ENCODE results near the gene RYK.

RYK gene

DNA sequence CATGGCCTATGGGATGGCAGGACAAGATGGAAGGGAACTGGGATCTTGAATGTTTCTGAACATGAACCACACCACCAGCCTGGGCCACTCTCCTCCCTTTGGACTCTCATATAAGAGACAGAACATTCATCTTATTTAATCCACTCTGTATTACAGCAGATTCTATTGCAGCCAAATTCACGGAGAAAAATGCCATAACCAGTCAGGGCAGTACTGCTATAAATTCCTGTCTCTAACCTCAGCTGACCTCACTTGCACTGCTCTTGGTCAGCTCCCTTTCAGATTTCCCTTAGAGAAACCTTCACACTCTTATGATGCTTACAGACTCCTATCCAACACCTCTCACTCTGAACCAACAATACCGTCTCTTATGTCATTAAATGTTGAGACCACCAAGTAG is 101.4 kb downstream of the RYK start:
- no peak for DNase-seq (ENCODE audit: low spot score)

DNA sequence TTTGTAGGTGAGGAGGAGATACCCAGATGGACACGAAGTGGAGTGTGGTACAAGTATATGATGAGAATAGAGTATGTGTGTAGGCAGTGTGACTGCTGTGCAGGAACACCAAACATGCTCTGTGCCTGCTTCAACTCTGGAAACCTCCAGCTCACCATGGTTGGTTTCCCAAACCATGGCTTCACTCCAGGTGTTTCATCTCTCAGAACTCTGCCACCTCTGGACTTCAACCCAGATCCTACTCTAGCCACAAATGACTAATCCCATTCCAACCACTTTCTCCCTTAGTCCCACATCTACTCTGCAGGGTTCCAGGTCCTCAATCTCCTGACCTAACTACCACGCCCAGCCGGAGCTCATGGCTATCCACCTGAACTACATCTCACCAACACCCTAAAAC is 102.1 kb downstream of the RYK start:
- no peak for DNase-seq (ENCODE audit: low spot score)

DNA sequence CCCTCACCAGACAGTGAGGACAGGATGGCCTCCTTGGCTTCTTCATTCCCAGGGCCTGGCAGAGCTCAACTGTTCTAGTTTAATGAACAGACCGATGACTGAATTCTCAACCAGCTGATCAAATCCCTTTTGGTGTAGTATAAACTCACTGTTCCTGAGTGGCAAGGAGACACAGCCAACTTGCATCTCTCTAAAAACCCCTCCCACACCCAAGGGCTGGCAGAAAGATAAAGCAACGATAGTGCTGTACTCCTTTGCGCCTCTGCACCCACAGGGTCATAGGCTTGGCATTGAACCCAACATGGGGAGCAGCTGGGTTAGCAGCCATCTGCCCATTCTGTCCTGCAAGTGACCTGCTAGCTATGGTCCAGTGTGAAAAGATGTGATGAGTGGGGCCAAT is 103.2 kb downstream of the RYK start:
- DNase-seq (ENCODE audit: low spot score): no peak

DNA sequence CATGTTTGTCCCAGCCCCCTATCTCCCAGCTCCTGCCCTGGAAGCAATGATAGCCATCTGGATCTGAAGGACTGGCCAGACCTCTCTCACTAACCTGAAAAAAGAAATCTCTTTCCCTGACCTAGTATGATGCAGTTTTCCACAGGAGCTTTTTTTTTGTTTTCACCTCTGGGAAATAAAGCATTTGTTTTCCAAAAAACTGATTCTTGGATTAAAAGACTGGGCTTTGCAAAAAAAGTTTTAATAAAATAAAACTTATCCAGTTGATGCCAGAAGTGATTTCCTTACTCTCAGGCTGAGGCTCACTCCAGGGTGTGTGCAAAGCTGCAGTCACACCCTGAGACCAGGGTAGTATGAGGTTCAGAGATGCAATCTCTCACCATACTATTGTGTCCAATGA is 104.0 kb downstream of the RYK start:
- no peak for DNase-seq (ENCODE audit: low spot score)

DNA sequence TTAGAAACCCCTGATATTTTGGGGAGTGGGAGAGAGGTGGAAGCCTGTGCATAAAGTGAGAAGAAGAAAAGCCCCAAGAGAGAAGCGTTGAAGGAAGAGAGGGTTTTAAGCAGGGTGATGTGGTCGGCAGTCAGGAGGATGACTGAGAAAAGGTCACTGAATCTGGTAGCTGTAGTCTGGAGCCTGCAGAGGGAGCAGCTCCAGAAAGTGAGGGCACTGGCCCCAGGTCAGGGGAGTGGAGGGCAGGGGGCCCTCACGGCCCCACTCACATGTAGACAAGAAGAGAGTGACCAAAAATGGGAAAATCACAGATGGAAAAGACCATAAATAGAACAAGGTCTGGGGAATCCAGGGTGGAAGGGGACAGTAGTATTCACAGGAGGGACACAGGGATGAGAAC is 105.5 kb downstream of the RYK start:
- no peak for DNase-seq (ENCODE audit: low spot score)

DNA sequence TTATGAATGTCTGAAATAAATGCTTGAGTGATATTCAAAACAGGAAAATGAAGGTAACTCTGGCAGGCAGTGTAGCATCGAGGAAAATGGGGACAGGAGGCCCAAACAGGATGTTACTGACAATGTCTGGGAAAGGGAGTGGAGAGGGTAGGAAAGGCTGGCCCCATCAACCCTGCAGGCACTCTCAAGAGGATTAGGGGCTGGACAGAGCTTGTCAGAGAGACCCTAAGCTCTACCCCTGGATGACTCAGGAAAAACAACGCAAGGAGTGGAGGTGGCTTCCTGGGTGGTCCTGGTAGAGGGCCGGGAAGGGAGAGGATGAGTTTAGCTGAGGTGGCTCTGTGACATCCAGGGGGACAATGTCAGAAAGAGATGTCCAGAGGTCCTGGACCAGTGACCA is 106.0 kb downstream of the RYK start:
- DNase-seq (ENCODE audit: low spot score): no peak

DNA sequence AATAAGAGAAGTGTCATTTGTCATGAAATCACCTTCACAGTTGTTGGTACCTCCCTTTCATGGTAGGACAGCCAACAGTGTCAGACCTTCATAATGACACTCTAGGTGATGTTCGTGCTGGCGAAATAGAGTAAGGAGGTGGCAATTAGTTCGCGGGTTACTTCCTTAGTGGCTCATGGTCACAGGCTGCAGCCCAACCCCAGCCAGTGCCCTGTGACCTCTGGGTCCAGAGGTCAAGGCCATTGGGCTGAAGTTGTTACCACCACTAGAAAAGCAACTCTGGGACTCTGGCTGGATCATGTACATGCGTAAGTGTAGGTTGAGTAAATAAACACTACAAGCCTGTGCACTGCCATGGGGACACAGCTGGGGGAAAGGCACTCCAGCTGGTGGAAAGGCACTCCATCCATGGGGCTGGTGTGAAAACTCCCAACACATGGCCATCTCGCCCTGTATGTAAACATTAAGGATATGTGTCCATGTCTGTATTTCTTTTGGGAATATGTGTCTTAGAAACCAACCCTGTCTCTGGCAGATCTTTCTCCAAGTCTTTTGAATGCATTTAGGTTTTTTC is 106.7 kb downstream of the RYK start:
- DNase-seq (ENCODE audit: low spot score): no peak

DNA sequence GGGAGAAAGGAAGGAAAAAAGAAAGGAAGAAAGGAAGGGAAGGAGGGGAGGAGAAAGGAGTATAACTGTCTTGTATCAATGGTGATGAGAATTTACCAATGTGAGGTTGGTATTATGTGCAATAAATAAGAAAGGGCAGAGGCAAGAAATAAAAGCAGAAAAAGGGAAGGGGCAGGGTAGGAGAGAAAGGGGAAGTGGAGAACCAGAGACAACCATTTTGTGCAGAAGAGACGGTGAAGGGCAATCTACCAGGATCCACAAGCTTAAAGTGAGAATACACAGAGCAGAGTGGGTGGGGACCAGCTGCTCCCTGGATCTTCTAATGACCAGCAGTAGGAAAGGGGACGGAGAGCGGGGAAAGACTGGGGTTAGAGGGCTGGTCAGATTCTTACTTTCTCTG is 114.1 kb downstream of the RYK start:
- no peak for DNase-seq (ENCODE audit: low spot score)

DNA sequence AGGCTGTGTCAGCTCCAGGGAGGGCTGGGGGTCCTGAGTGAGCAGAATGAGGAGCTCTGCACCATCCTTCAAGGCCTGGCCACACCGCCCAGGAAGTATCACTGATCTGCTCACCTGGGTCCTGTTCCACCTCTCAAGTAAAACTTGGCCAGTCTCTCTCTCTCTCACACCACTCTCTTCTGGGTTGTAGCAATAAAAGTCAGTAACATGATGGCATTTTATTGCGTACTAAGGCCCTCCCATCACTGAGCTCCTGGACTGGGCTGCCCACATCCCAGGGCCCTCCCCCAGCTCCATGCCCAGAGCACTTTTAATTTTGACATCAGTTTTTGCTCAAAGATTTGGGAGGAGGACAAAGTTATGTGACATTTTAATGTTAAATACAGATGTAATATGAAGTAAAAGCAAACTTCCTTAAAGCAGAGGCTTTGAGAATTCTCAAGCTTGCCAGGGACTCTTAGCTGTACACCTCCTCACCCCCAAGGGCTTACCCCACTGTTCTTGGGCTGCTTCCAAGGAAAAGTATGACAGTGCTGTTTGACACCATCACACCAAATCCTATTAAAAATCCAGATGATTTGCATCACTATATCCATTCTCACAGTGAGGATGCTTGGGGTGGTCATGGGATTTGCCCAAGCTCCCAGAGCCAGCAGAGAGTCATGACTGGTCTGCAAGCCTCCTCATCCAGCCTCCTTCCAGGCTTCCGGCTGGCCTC is 115.8 kb downstream of the RYK start:
- no peak for DNase-seq (ENCODE audit: low spot score)

DNA sequence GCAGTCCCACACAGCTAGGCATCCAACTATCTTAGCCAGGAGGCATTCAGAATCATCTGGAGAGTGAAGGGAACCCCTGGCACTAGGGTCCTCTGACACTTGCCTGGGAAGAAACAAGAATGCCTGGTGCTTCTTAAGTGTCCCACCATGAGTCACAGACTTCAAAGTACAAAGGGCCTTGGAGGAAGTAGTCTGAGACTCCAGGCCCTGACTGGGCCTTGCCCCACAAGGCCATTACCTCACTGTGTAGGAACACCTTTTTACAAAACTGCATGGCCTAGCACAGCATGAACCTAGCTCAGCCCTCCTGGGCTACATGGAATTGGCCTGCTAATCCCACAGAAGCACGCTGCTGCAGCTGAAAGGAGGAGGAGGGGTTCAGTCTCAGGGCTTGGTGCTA is 116.4 kb downstream of the RYK start:
- DNase-seq (ENCODE audit: low spot score): no peak

DNA sequence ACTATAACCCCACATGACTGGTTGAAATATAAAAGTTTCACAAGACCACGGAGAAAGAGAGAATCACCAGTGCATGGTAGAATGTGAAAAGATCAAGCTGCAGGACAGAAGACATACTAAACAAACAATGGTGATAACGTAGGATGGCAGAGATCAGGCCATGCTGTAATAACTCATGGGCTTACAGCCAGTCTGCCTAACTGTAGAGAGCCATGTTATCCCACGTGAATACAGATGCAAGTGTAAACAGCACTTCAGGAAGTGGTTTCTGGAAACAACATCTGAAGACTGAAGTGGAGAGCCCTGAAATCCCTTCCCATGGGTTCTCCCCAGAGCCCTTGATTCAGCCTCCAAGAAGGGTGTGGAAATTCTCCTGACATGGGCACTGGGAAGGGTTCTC is 117.7 kb downstream of the RYK start:
- DNase-seq (ENCODE audit: low spot score): no peak

DNA sequence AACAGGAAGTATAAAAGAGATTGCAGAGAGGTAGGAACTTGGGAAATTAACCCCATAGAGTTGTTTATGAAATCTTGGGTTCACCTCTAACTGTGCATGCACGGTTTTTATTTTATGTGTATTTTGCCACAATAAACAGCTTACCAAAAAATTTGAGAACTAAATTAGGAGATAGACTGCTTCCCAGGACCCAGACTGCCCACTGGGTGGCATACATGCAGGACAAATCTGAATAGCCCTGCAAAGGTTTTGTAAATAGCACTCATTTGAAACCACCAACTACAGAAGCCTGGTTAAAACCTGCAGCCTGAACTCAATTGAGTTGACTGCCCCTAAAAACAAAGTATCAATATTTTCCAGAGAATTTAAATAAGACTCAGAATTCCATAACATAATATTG is 124.5 kb downstream of the RYK start:
- no peak for DNase-seq (ENCODE audit: low spot score)

DNA sequence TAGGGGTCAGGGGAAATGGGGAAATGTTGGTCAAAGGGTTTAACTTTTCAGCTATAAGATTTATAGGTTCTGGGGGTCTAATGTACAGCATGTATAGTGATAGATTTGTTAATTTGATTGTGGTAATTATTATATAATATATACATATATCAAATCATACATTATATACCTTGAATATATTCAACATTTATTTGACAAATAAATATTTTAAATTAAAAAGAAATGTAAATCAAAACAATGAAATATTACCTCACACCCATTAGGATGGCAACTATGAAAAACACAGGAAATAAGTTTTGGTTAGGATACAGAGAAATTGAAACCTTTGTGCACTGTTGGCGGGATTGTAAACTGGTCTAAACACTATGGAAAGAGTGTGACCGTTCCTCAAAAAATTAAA is 135.9 kb downstream of the RYK start:
- no peak for DNase-seq (ENCODE audit: low spot score)

DNA sequence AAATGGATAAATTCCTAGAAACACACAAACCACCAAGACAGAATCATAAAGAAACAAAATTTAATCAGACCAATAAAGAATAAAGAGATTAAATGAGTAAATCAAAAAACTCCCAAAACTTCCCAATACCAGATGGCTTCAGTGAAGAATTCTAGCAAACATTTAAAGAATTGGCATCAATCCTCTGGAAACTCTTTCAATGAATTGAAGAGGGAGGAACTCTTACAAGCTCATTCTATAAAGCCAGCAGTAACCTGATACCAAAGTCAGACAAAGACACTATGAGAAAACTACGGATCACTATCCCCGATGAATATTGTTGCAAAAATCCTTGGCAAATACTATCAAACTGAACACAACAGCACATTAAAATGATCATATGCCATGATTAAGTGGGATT is 139.0 kb downstream of the RYK start:
- DNase-seq (ENCODE audit: low spot score): no peak

DNA sequence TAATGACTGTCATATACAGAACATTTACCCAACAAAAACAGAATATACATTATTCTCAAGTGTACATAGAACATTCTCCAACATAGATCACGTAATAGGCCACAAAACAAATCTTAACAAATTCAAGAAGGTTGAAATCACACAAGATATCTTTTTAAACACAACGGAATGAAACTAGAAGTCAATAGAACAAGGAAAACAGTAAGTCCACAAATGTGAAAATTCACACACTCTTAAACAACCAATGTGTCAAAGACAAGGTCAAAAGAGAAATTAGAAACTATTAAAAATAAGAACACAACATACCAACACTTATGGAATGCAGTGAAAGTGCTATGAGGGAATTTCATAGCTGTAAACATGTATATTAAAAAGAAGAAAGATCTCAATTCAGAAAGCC is 139.7 kb downstream of the RYK start:
- DNase-seq (ENCODE audit: low spot score): no peak
